ENCODE results near the gene PCDHGC4.

DNA sequence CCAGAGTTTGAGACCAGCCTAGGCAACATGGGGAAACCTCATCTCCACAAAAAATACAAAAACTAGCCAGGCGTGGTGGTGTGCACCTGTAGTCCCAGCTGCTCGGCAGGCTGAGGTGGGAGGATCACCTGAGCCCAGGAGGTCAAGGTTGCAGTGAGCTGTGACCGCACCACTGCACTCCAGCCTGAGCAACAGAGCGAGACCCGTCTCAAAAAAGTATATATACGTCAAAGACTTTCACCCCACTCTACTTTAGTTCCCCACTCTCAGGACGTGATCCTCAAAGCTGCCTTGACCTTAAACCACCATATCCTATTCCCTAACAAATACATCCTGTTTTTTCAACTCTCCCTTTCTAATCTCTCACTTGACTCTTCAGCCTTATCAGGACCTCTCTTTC lies 45.0 kb downstream of the PCDHGC4 start:
- TF ChIP-seq, protein P1, sequence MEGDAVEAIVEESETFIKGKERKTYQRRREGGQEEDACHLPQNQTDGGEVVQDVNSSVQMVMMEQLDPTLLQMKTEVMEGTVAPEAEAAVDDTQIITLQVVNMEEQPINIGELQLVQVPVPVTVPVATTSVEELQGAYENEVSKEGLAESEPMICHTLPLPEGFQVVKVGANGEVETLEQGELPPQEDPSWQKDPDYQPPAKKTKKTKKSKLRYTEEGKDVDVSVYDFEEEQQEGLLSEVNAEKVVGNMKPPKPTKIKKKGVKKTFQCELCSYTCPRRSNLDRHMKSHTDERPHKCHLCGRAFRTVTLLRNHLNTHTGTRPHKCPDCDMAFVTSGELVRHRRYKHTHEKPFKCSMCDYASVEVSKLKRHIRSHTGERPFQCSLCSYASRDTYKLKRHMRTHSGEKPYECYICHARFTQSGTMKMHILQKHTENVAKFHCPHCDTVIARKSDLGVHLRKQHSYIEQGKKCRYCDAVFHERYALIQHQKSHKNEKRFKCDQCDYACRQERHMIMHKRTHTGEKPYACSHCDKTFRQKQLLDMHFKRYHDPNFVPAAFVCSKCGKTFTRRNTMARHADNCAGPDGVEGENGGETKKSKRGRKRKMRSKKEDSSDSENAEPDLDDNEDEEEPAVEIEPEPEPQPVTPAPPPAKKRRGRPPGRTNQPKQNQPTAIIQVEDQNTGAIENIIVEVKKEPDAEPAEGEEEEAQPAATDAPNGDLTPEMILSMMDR (IDR thresholded peaks at IDR 0.05 in 4 of 5, conservative IDR thresholded peaks at IDR 0.05 in 1 of 5), result no peak
- no peak for TF ChIP-seq POLR2A (IDR thresholded peaks at IDR 0.05)
